Ovary (tissue), 3 donors: ENCODE results near the gene SLC35B1.

Source experiments
- CTCF ChIP-seq, 3 donors: fragments of 450-650 bp in 2 of 3; fragments of 200-600 bp in 1 of 3; IDR thresholded peaks; one replicate each; pipeline versions ENCODE4 v1.5.1 to v1.8.0; 2016 to 2022; ENCODE audit warnings: antibody characterized with exemption in 3 of 3, mild to moderate bottlenecking in 1 of 3
- EP300 ChIP-seq: sonication (generic); formaldehyde crosslinking; IDR thresholded peaks from one replicate; pipeline ENCODE4 v1.6.1; 2017; ENCODE audit warnings: antibody characterized with exemption
- POLR2A ChIP-seq: fragments of 450-650 bp; IDR thresholded peaks from one replicate; pipeline ENCODE4 v1.6.1; 2017; ENCODE audit warnings: antibody characterized with exemption, mild to moderate bottlenecking, moderate library complexity
- donor health status: DM: no; HTN: no; CAD: no.

GRCh38 chr17:49742166-49742638, 34.4 kb upstream of the SLC35B1 start:
- TF ChIP-seq CTCF (IDR thresholded peaks at IDR 0.05) (no peak), POLR2A (no peak), EP300 (no peak)
